GM19035 (cell line): Measurements from ENCODE around the gene LHPP.

Experiments
- ATAC-seq: cut with Tn5 transposase; IDR thresholded peaks from one replicate; pipeline ENCODE4 v1.9.1; 2021; ENCODE audit not compliant: unreplicated experiment

LHPP gene

GRCh38 chr10:124551097-124551496 is 89.5 kb downstream of the LHPP start:
- no peak for ATAC-seq

- ATAC-seq = no peak
These were observed 90.1 kb downstream of the LHPP start for GRCh38 chr10:124551755-124552154.

GRCh38 chr10:124552691-124553276 is 91.2 kb downstream of the LHPP start:
- ATAC-seq = no peak

GRCh38 chr10:124554085-124554858 is 92.6 kb downstream of the LHPP start:
- no peak for ATAC-seq

- ATAC-seq = no peak
These were observed 95.5 kb downstream of the LHPP start for GRCh38 chr10:124557167-124557566.

DNA sequence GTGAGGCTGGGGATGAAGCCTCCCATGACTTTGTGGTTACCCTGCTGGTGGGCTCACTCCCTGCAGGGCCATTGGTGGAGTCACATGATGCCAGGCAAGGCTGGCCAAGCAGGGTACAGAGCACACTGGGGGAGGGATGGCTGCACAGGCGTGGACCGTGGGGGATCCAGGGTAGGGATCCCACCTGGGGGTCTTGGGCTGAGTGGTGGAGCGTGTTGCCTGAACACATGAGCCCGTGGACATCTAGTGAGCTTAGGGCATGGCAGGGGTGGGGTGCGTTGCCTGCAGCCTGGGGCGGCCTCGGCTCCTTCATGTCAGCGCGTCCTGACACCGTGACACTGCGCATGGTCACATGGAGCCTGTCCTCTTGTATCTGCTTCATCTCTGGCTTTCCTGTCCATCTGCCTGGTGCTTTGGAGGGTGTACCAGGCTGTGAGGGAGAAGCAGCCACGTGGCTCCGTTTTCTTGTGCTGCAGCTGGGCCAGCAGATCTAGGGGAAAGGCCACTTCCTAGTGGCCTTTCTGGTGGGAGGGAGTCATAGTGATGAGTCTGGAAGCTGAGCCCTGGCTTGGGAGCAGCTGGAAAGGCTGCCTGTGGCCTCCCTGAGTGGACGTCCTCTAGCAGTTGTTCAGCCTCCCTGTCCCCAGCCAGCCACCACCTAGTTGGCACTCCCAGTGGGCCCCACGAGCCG is 96.2 kb downstream of the LHPP start:
- ATAC-seq = no peak

DNA sequence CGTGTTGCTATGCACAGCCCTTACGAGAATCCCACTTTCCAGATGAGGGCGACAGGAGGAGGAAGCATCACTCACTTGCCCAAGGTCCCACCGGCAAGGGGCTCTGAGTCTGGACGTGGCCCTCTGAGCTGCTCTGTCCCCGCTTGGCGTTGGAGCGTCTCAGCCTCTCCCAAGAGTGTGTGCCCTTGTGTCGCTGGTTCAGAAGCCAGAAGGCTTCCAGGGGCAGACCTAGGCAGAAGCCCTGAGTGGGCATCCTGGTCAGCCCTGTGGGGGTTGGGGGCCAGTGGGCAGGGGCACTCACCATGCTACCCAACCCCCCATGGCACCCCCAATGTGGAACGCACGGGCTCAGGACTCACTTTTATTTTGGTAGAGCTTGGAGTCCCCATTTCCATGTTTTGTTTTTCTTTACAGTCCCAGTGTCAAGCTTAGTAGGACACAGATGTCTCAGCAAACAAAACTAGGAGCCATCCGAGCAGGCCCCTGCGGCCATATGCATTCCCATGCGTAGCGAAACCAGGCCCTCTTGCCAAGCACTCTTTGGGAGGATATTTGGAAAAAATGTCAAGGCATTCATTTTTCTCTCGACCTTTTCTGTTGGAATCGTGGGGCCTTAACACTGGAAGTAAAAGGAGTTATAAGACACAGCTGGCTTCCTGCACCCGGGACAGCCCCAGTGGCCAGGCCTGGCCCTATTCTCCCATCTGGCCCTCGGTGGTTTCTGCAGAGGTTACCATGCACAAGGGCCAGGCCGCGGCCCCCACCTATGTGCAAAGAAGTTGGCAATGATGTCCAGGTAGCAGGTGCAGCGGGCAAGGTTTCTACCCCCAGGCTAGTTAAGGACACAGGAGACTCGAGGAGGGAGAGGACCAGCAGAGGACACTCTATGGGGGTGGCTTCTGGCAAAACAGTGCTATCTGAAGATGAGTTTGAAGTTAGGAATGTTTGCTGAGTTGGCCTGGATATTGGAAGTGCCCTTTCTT is 97.0 kb downstream of the LHPP start:
- ATAC-seq = no peak

GRCh38 chr10:124559372-124560132 is 97.9 kb downstream of the LHPP start:
- no peak for ATAC-seq

DNA sequence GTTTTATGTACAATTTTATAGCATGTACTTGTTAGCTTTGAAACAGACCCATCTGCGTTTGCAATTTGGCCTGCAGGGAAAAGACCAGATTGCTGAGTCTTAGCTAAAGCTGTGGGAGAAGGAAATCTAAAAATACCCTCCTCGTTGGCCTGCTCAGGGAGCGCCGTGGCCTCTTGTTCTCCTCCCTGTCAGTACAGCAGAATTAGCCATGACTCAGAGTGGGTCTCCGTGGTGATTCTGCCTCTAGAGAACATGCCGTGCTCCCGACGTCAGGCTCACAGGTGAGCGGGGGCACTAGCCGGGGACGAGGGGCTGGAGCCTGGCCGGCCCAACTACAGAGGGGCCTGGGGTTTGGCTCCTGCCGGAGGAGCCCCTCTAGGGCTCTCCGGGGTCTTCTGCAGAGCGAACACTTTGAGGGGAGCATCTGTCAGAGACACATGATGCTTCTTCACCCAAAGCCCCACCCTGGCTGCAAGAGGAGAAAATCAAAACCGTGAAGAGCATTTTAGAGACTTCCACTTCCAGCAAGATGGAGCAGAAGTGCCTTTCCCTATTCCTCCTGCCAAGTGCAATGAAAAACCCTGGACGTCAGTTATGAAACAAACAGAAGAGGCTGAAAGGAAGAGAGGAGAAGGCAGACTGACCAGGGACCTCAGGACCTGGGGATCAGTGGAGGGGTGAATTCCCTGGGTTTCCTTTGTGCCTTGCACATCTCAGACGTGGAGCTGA is 98.9 kb downstream of the LHPP start:
- ATAC-seq = no peak

- ATAC-seq = no peak
These were observed 99.6 kb downstream of the LHPP start for GRCh38 chr10:124561206-124561605.

DNA sequence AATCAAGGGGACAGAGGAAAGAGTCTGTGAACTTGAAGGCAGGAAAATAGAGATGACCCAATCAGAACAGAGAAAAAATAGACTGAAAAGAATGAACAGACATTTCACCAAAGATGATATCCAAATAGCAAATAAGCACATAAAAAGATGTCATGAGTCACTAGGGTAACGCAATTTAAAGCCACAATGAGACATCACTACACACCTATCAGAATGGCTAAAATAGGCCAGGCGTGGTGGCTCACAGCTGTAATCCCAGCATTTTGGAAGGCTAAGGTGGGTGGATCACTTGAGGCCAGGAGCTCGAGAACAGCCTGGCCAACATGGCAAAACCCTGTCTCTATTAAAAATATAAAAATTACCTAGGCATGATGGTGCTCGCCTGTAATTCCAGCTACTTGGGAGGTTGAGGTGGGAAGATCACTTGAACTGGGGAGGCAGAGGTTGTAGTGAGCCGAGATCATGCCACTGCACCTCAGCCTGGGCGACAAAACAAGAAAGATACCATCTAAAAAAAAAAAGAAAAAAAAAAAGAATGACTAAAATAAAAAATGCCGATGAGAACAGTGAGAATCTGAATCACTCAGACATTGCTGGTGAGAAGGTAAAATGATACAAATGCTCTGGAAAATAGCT is 100.9 kb downstream of the LHPP start:
- ATAC-seq = no peak

DNA sequence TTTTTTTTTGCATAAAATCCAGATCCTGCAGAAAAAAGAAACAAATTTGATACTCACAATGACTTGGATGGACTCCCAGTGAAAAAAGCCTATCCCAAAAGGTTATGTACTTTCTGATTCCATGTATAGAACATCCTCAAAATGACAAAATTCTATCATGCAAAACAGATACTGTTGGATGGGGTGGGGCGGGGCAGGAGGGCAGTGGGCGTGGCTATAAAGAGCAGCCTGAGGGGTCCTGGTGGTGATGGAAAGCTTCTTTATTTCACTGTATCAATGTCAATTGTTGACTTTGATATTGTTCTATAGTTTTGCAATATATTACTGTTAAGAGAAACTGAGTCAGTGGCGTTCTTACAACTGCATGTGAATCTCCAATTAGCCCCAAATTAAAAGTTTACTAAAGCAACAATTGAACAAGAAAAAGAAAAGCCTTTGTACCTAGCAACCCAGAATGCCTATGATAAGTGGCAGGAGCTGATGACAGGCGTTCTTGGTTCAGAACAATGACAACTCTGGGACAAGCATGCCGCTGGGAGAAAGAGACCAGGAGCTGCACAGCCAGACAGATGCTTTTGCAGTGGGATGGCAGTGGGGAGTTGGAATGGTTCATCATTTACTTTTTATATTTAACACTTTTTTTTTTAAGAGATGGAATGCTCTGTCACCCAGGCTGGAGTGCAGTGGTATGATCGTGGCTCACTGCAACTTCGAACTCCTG is 101.9 kb downstream of the LHPP start:
- ATAC-seq = no peak

- ATAC-seq = no peak
These were observed 103.3 kb downstream of the LHPP start for GRCh38 chr10:124564881-124565280.

- no peak for ATAC-seq
These were observed 104.1 kb downstream of the LHPP start for GRCh38 chr10:124565565-124566221.

DNA sequence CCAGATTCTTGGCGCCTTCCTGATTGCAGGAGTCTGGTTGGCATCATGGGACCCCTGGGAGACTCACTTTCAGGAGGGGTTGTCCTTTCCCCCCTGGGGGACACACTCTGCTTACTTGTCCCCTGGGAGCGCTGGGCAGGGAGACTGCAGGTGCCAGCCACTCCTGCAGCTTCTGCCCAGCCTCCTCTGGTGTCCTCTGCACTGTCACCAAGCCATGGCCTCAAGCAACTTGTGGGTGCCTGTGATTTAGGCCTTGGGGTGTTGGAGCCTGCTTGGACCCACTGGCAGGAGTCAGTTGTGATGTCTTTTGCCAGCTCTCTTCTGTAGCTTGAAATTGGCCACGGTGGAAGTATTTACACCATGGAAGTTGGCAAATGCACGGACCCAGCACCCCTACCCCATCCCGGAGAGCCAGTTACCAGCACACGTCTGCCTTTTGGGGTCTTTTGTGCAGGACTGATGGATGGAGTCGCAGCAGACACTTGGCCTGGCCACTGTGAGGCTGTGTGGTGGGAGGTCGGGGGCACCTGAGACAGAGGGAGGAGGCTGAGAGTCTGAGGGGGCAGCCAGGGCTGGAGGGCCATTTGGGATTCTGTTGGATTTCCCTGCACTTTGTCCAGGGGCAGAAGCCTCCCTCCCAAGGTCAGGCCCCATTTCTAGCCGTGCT is 104.7 kb downstream of the LHPP start:
- ATAC-seq = no peak

GRCh38 chr10:124566981-124567835 is 105.6 kb downstream of the LHPP start:
- ATAC-seq = no peak

- ATAC-seq = no peak
These were observed 106.7 kb downstream of the LHPP start for GRCh38 chr10:124568339-124568738.
